ENCODE results near the gene ATP5F1E. TPM values are rescaled to one million over a fixed set of nuclear protein-coding genes. Genes with fewer than 3 reads are reported as not detected.

ATP5F1E gene
- polyA plus RNA-seq, 12 donors = 54.1 to 215 (median 171) TPM; not detected in 1

- DNase-seq = no peak
Observed at GRCh38 chr20:59008715-59009336, 23.3 kb downstream of the ATP5F1E start.

- DNase-seq = no peak
Observed at GRCh38 chr20:59007665-59008511, 24.2 kb downstream of the ATP5F1E start.

DNA sequence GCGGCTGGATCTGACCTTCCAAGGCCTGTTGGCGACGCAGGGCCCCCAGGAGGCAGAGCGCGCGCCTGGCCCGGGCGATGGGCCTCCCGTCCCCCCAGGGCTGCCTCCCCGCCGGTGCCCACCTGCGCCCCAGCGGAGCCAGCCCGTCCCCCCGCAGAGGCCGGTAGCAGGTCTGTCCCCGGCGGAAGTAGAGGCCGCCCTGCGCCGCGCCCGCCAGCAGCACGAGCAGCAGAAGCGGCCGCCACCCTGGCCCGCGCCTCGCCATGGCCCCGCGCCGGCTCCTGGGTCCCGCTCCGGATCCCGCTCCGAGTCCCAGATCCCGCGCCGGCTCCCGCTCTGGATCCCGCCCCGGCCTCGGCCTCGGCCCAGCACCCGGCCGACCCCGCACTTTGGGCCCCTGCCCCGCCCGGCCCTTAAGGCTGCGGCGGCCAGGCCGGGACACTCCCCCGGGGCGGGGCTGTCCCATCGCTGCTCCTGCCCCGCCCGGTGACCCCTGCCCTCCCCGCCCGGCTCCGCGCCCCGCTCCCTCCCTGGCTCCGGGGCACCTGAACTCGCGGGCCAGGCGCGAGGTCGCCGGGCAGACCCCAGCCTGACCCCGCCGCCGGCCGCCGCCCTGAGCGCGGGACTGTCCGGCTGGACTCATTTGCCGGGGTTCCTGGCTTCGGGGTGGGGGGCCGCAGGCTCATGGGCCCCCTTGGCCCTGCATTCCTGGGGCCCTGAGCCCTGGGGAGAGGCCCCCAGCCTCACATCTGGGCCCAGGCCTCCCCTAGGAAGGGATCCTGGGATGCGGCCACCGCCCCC, 25.1 kb downstream of the ATP5F1E start, which contains the start of gene CTSZ:
CTSZ (minus strand) TSS at position 391 of the 801 bp plus-strand sequence; CDS start at position 265, 126 bp downstream.
- DNase-seq = no peak

DNA sequence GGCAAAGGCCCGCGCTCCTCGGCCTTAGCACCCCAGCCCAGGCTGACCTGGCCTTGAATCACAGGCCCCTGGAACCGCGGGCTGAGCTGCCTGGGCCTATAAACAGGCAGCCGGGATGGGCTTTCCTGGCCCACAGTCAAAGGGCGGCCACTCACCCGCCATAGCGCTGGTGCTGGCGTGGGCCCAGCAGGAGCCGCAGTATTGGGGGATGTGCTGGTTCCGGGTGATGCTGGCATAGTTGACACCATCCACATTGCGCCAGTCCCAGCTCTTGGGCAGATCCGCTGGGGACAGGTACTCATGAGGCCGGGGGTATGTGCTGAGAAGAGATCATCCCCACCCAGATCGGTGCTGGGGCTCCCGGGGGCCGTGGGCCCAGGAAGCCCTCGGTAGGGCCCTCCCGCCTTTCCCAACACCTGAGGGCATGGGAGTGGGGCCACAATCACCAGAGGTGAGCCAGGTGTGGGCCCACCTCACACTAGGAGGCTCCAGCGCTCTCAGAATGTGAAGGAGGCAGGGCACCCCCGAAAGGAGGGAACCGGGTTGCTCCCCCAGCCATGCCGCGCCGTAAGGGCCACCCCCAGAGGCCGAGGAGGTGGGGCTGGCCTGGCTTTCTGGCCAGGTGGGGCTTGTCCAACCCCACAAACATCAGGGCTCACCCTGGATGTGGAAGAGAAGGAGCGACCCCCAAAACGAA, 25.8 kb downstream of the ATP5F1E start:
- DNase-seq = no peak

DNA sequence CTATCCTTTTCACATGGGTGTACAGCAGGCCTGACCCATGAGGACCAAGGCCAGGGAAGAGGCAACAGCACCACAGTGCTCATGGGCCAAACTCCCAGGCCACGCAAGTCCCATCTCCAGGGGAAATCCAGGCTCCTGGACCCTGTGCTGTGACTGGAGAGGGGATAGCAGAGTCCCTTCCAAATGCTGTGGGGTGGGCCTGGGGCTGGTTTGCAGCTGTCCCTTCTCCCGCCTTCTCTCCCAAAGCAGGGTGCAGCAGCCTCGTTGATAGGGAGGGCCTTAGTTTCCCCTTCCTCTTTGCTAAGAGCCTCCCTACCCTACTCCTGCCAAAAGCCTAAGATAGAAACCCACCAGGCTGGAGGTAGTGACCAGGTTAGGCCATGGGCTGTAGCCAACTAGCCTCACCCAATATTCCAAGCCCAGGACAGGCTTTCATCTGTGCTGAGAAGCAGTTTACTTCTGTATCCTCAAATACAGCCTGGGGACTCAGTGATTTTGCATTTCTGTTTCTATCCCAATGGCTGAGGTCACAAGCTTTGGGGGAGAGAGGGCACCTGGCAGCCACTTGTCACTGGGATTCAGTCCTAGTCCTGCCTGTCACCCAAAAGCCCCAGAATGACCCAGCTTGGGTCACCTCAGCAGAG, 26.5 kb downstream of the ATP5F1E start:
- no peak for DNase-seq

DNA sequence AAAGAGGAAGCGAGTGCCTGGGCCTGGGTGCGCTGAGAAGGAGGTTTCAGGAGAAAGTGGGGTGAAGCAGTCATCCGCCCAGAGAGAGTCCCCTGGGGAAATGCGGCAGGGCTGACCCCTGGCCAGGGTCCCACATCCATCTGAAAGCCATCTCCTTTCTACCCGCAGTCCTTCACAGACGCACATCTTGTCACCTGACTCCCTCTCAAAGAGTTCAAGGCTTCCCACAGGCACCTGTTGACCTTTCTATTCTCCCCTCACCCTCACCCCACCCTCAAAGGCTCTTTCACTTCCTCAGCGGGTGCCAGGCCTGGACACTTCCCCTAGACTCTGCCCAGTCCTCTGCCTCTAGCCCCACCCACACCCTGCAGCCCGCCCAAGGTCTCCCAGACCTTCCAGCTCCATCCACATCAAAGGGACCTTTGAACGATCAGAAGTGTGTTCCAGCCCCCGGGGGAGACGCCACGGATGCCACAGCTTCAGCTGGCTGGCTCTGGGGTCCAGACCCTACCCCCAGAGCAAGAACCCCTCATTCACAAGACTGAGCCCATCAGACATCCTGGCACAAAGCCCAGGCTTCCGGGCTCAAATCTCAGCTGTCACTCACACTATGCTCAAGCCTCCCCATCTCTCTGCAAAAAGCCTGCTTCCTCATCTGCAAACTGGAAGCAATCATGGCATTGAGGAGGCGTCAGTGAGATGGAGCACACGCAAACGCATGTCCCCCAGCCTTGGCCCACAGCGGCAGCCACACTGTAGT, 27.2 kb downstream of the ATP5F1E start:
- DNase-seq = no peak

GRCh38 chr20:59004493-59004762, 27.7 kb downstream of the ATP5F1E start:
- no peak for DNase-seq

DNA sequence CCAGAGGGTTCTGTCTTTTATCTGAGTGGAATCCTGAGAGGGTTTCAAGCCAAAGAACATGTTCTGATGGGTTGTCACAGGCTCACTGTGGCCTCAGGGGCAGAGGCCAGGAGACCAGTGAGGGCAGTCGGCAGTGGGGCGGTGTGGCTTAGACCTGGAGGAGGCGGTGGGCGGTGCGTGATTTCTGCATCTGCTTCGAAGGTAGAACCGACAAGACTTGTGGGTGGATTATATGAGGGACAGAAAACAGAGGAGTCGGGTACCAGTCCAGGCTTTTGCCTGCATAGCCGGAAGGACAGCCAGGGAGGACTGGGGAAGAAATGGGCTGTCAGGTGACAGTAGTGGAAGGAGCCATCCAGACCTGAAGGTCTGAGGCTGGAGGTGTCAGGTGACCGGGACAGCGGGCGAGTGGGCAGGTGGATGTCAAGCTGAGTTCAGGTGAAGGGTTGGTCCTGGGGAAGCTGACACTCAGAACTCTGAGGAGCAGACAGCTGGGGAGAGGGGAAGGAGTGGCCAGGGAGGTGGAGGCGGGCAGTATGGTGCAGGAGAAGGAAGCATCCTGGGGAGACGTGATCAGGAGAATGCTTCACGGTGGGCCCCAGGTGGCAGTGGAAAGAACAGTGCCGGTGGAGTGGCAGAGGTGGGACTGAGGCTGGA, 28.2 kb downstream of the ATP5F1E start:
- no peak for DNase-seq

GRCh38 chr20:59002874-59003399, 29.2 kb downstream of the ATP5F1E start:
- DNase-seq = no peak

DNA sequence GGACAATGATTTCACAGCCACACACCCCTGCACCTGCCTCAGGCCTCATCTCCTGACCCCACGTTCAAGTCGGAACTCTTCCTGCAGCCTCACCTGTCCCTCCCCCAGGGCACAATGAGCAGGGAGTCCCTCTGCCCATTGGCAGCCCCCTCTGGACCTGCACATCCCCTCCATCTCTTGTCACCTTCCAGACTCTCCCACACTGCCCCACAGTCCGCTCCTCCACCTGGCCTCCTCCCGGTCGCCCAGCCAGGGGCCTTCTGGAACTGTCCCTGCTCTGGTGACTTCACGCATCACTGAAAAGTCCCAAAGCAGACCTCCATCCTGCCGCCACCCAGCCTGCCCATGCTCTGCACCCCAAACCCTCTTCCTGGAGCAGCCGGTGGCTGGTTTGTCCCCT, 29.7 kb downstream of the ATP5F1E start:
- no peak for DNase-seq

- DNase-seq = no peak
Observed at GRCh38 chr20:59001449-59002171, 30.5 kb downstream of the ATP5F1E start.

DNA sequence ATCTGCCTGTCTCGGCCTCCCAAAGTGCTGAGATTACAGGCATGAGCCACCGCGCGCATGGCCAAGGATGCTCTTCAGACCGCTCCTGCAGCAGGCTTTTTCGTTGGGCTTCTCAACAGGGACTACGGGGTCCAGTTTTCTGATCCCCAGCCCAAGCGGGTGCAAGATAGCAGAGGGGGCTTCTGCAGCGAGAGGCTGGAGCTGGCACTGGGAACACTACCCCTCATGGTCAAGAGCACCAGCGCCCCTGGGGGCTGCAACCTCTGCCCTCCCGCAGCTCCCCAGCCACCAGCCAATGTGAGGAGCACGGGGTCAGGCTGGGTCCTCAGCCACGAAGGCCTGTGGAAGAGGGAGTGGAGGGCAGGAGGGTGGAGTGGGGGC, 31.1 kb downstream of the ATP5F1E start:
- no peak for DNase-seq

DNA sequence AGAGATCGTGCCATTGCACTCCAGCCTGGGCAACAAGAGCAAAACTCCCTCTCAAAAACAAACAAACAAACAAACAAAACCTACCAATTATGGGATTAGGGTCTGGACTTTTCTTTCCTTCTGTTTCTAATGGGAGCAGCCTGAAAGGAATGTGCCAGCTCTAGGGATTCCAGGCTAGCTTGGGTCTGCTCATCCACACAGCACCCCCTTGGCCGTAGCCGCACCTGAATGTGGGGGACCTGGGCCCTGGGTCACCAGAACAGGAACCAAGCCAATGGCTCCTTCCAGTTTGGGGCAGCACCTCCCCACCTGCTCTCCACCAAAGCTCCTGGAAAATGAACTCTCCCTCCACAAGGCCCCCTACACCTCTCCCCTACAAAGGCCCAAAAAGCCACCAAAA, 31.8 kb downstream of the ATP5F1E start:
- no peak for DNase-seq

DNA sequence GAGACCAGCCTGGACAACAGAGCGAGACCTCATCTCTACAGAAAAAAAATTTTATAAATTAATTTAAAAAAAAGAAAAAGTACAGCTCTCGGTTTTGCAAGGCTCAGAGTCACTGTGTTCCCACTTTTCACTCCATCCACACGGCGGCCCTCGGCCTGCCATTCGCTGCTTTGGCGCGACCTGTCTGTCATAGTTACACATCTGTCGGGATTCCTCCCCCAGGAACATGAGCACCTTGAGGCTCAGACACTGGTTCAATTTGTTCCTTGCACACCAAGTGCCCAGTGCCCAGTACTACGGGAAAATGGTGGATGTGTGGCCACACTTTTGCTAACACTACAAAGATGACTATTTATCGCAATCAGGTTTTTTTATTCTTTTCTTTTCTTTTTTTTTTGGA, 33.5 kb downstream of the ATP5F1E start:
- no peak for DNase-seq

- DNase-seq = no peak
Observed at GRCh38 chr20:58997141-58997770, 34.9 kb downstream of the ATP5F1E start.

DNA sequence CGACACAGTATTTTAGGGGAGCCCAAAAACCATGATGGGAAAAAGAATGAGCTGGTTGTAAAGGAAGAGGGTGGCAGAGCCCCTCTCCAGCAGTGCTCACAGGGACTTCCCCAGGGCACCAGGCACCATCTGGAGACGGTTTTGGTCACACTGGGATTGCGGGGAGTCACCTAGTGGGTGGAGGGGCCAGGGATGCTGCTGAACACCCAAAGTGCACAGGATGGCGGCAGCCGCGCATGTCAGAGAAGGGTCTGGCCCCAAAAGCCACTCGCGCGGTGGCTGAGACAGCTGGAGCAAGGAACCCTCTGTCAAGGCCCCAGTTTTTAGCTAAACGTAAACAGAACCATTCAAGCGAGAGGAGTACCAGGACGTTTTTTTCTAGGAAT, 35.9 kb downstream of the ATP5F1E start:
- no peak for DNase-seq

GRCh38 chr20:58995461-58996225, 36.5 kb downstream of the ATP5F1E start:
- no peak for DNase-seq
